Kidney (tissue), 14 donors: Measurements from ENCODE around the gene ATP8B2. TPM values are rescaled to one million over a fixed set of nuclear protein-coding genes. Genes with fewer than 3 reads are reported as not detected.

Source experiments
- DNase-seq, 5 donors: peaks; one replicate each; pipeline ENCODE4 v3.0.0-alpha.2; 2013 to 2020
- FAIRE-seq: peaks from 2 replicates; lab custom pipeline; 2012; peaks lifted over from hg19 to GRCh38; lab: Jason Lieb, UNC
- H3K27ac ChIP-seq, 2 donors: one replicate each; pipeline ENCODE4 v1.7.0; 2013; ENCODE audit warnings: low read depth in 2 of 2, low read length in 2 of 2, inconsistent platforms in 1 of 2
- H3K27me3 ChIP-seq: one replicate; pipeline ENCODE4 v1.7.1; 2013; ENCODE audit warnings: low read length, inconsistent platforms; ENCODE audit not compliant: control insufficient read depth, insufficient read depth
- H3K36me3 ChIP-seq, 3 donors: one replicate each; pipeline versions ENCODE4 v1.7.0 to v1.7.1; 2013; ENCODE audit warnings: low read length in 3 of 3, control low read depth in 1 of 3, inconsistent platforms in 1 of 3; ENCODE audit not compliant: insufficient read depth in 3 of 3, control insufficient read depth in 2 of 3
- H3K4me1 ChIP-seq, 3 donors: one replicate each; pipeline versions ENCODE4 v1.7.0 to v1.7.1; 2013; ENCODE audit warnings: low read length in 3 of 3, inconsistent platforms in 1 of 3, low read depth in 1 of 3; ENCODE audit not compliant: control insufficient read depth in 2 of 3, insufficient read depth in 2 of 3
- H3K4me3 ChIP-seq, 3 donors: one replicate each; pipeline versions ENCODE4 v1.7.0 to v1.8.1; 2013; ENCODE audit warnings: low read length in 3 of 3, control low read depth in 1 of 3, inconsistent platforms in 1 of 3
- H3K9ac ChIP-seq, 3 donors: one replicate each; pipeline versions ENCODE4 v1.7.0 to v1.7.1; 2013; ENCODE audit warnings: low read length in 3 of 3, control low read depth in 1 of 3, inconsistent platforms in 1 of 3
- H3K9me3 ChIP-seq, 3 donors: one replicate each; pipeline versions ENCODE4 v1.7.0 to v1.7.1; 2013; ENCODE audit warnings: low read length in 3 of 3, control low read depth in 1 of 3, inconsistent platforms in 1 of 3; ENCODE audit not compliant: control insufficient read depth in 2 of 3, insufficient read depth in 1 of 3
- intact Hi-C: fragments of 100-400 bp; cut with DNase I; formaldehyde crosslinking; loops from one replicate; pipeline ENCODE4 v1.11.1; 2022
- polyA plus RNA-seq: library from polyadenylated mRNA; stranded (reverse); fragments of 350-450 nt; fragmentation: Illumina TruSeq; extraction: RNeasy Lipid Tissue Mini Kit (QIAGEN cat#74804); gene quantifications from one replicate; pipeline ENCODE4 v1.2.3, GENCODE V29; 2014; ENCODE audit warnings: low read depth, low replicate concordance; ENCODE audit not compliant: insufficient read depth
- total RNA-seq: library from RNA; stranded (reverse); fragmentation: NEBNext Ultra II Directional; extraction: Animal tissue kit (Norgen Biotek cat#: 25700); gene quantifications from one replicate; pipeline ENCODE4 v1.2.1, GENCODE V29; 2021
- TF ChIP-seq, protein P1 (sequence below): IDR thresholded peaks from 3 replicates; pipeline ENCODE4 v1.5.1; 2012; ENCODE audit warnings: mild to moderate bottlenecking, moderate library complexity, borderline replicate concordance; ENCODE audit not compliant: insufficient read depth; ENCODE audit errors: extremely low read depth
- donor health status: control.
- donor health status: control.
- donor health status: control.
- donor health status: control.
- donor health status: control.
- donor health status: DM: yes; HTN: yes; CAD: no.
- donor health status: Normal renal cell carcinoma (clear cell type).

The ATP8B2 gene
- total and polyA plus RNA-seq, 2 donors from 2014 or later: 6.2 to 40.9 TPM

DNA sequence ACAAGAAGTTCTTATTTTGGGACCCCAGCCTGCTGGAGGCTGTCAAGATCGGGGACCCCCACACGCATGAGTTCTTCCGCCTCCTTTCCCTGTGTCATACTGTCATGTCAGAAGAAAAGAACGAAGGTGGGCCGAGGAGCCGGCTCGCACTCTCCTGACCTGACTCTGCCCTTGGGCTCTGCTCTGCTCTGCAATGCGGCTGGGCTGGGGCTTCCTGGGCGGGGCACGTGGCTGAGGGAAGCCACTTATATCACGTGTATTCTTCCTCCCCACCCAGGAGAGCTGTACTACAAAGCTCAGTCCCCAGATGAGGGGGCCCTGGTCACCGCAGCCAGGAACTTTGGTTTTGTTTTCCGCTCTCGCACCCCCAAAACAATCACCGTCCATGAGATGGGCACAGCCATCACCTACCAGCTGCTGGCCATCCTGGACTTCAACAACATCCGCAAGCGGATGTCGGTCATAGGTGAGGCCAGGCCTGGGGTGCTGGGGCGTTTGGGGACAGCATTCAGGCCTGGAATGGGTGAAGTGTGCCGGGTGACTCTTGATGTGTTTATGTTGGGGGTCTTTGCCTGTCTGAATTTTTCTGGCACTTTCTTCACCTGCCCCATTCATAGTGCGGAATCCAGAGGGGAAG is 17.6 kb downstream of the ATP8B2 start:
- Histone ChIP-seq H3K4me1 (no peaks in the 10 kb centered on the region), H3K27me3 (no peaks in the 10 kb centered on the region), H3K27ac (no peak overlapping the region), H3K9me3 (no peaks in the 10 kb centered on the region), H3K4me3 (no peak overlapping the region), H3K9ac (no peak overlapping the region), H3K36me3 (peaks cover 2 to 28% (median 15%) of the 10 kb centered on the region in 3 donors)
- TF ChIP-seq, protein P1, sequence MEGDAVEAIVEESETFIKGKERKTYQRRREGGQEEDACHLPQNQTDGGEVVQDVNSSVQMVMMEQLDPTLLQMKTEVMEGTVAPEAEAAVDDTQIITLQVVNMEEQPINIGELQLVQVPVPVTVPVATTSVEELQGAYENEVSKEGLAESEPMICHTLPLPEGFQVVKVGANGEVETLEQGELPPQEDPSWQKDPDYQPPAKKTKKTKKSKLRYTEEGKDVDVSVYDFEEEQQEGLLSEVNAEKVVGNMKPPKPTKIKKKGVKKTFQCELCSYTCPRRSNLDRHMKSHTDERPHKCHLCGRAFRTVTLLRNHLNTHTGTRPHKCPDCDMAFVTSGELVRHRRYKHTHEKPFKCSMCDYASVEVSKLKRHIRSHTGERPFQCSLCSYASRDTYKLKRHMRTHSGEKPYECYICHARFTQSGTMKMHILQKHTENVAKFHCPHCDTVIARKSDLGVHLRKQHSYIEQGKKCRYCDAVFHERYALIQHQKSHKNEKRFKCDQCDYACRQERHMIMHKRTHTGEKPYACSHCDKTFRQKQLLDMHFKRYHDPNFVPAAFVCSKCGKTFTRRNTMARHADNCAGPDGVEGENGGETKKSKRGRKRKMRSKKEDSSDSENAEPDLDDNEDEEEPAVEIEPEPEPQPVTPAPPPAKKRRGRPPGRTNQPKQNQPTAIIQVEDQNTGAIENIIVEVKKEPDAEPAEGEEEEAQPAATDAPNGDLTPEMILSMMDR: no peak
- DNase-seq (peak in 1 of 5 donors; percentile 73), FAIRE-seq (no peak)
- intact Hi-C loops: no loop called here

DNA sequence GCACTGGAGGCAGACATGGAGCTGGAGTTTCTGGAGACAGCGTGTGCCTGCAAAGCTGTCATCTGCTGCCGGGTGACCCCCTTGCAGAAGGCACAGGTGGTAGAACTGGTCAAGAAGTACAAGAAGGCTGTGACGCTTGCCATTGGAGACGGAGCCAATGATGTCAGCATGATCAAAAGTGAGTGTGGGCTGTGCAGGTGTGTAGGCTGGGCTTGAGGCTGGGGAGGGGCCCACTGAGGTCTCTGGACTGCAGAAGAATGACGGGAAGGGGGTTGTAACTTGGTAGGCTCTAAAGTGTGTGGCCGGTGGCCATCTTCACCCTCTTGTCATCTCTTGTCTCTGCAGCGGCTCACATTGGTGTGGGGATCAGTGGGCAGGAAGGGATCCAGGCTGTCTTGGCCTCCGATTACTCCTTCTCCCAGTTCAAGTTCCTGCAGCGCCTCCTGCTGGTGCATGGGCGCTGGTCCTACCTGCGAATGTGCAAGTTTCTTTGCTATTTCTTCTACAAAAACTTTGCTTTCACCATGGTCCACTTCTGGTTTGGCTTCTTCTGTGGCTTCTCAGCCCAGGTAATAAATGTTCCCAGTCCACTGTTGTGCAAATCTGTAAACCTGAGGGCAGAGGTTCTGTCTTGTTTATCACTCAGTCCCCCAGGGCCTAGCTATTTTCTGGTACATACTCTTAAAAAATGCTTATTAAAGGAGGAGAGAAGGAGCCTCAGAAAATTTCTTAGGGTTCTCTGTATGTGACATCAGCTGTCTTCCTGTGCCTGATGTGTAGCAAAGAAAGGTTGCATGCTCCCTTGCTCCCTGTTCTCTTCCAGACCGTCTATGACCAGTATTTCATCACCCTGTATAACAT is 19.9 kb downstream of the ATP8B2 start:
- Histone ChIP-seq H3K4me3 (no peak overlapping the region), H3K27me3 (no peaks in the 10 kb centered on the region), H3K36me3 (peaks cover 0 to 28% (median 16%) of the 10 kb centered on the region in 3 donors), H3K9me3 (no peaks in the 10 kb centered on the region), H3K9ac (no peak overlapping the region), H3K4me1 (no peaks in the 10 kb centered on the region), H3K27ac (no peak overlapping the region)
- intact Hi-C loops: no loop called here
- TF ChIP-seq, protein P1: no peak
- DNase-seq (peak in 1 of 5 donors; percentile 73), FAIRE-seq (no peak)

DNA sequence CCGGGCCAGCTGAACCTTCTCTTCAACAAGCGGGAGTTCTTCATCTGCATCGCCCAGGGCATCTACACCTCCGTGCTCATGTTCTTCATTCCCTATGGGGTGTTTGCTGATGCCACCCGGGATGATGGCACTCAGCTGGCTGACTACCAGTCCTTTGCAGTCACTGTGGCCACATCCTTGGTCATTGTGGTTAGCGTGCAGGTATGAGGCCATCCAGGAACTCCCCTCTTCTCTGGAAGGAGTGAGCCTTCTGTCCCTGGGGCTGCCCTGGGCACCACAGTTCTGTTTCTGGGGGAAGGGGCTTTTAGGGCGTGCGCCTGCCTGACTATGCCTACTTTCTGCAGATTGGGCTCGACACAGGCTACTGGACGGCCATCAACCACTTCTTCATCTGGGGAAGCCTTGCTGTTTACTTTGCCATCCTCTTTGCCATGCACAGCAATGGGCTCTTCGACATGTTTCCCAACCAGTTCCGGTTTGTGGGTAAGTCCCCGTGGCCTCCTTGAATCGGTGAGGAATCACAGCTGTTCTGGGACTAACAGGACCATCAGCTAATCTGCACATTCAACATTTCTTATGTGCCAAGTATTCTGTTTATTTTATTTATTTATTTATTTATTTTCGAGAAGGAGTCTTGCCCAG is 21.1 kb downstream of the ATP8B2 start:
- Histone ChIP-seq H3K9ac (no peak overlapping the region), H3K27me3 (no peaks in the 10 kb centered on the region), H3K27ac (no peak overlapping the region), H3K9me3 (no peaks in the 10 kb centered on the region), H3K36me3 (peaks cover 0 to 23% (median 16%) of the 10 kb centered on the region in 3 donors), H3K4me1 (no peaks in the 10 kb centered on the region), H3K4me3 (no peak overlapping the region)
- intact Hi-C loops: no loop called here
- FAIRE-seq (no peak), DNase-seq (no peak)
- TF ChIP-seq, protein P1: no peak
